ENCODE measurements around the gene ITPR1. TPM values are rescaled to one million over a fixed set of nuclear protein-coding genes. Genes with fewer than 3 reads are reported as not detected.

The ITPR1 gene
- total and polyA plus RNA-seq, 2 of the 4 experiments (the other 2 are of a cell fraction) = 1.8 to 5.7 TPM

GRCh38 chr3:4460334-4460733 is 32.8 kb upstream of the ITPR1 start:
- H3K9me3 ChIP-seq (ENCODE audit: control insufficient read depth, insufficient read depth, low read length) = no peaks in the 10 kb centered on the region
- no peak overlapping the region for H4K8ac ChIP-seq (ENCODE audit: low read depth in 2 of 2, low read length in 2 of 2)
- H3K9ac ChIP-seq (ENCODE audit: low read depth, low read length) = no peak overlapping the region
- no peak overlapping the region for H4K5ac ChIP-seq (ENCODE audit: low read depth, low read length)
- ChIA-PET CTCF (no interaction called here), POLR2A (ENCODE audit: unreplicated experiment) (interaction anchor here (0.7 kb wide), 1 partner anchor 861 kb away, joined by 5 read pairs; no protein-coding TSS in a partner anchor)
- H3K27ac ChIP-seq (ENCODE audit: insufficient read depth, low read length) = no peak overlapping the region
- no peak overlapping the region for H2AK5ac ChIP-seq (ENCODE audit: low read depth, low read length)
- H2BK15ac ChIP-seq (ENCODE audit: low read depth, low read length) = no peak overlapping the region
- WGBS, 2 experiments (ENCODE audit: extremely low coverage in 2 of 2, insufficient read length in 1 of 2) = no CpG with 5 or more reads among the region's 4 CpGs
- H3K23ac ChIP-seq (ENCODE audit: low read depth, low read length) = no peak overlapping the region
- H3K4ac ChIP-seq (ENCODE audit: low read depth, low read length) = no peak overlapping the region
- no peak for TF ChIP-seq CEBPB (IDR thresholded peaks at IDR 0.05; ENCODE audit: low read depth, low read length)
- no peak for TF ChIP-seq NFE2L2 (IDR thresholded peaks at IDR 0.05; ENCODE audit: low read depth, low read length)
- TF ChIP-seq RCOR1 (IDR thresholded peaks at IDR 0.05; ENCODE audit: insufficient replicate concordance, low read length) = no peak
- TF ChIP-seq RAD21 (IDR thresholded peaks at IDR 0.05; ENCODE audit: low read length) = no peak
- TF ChIP-seq SMC3 (IDR thresholded peaks at IDR 0.05; ENCODE audit: low read depth, low read length) = no peak
- TF ChIP-seq RFX5 (IDR thresholded peaks at IDR 0.05; ENCODE audit: low read depth, low read length) = no peak
- TF ChIP-seq MAZ (IDR thresholded peaks at IDR 0.05; ENCODE audit: borderline replicate concordance, low read depth, low read length) = no peak
- no peak for TF ChIP-seq POLR2A (IDR thresholded peaks at IDR 0.05; ENCODE audit: low read depth, low read length)
- TF ChIP-seq CHD1 (IDR thresholded peaks at IDR 0.05; ENCODE audit: low read depth, low read length) = no peak
- no peak for TF ChIP-seq FOS (IDR thresholded peaks at IDR 0.05; ENCODE audit: low read depth, low read length)
- TF ChIP-seq CTCF (conservative IDR thresholded peaks at IDR 0.05; ENCODE audit: low read depth, low read length) = no peak
- no peak for TF ChIP-seq BHLHE40 (IDR thresholded peaks at IDR 0.05; ENCODE audit: low read depth, low read length)
- TF ChIP-seq USF2 (IDR thresholded peaks at IDR 0.05; ENCODE audit: low read depth, low read length) = no peak
- H3K9me1 ChIP-seq (ENCODE audit: insufficient read depth, low read length) = no peaks in the 10 kb centered on the region
- H3K4me3 ChIP-seq (ENCODE audit: insufficient read depth, low read depth, low read length) = no peak overlapping the region
- H2AK9ac ChIP-seq (replicated peaks; ENCODE audit: low read depth, low read length, poor library complexity) = no peak overlapping the region
- BruUV-seq (replicated peaks) = no TSS peak
- H3K56ac ChIP-seq (ENCODE audit: extremely low read depth, insufficient read depth, low read length) = no peak overlapping the region
- dilution Hi-C loops (cut with HindIII; ENCODE audit: low sequenced_read_pairs, unreplicated experiment) = no loop called here
- H4K91ac ChIP-seq (ENCODE audit: insufficient read depth, low read depth, low read length) = no peak overlapping the region
- no peaks in the 10 kb centered on the region for H4K20me1 ChIP-seq (ENCODE audit: insufficient read depth, low read length)
- no peak overlapping the region for H3K4me2 ChIP-seq (ENCODE audit: low read depth, low read length)
- no peak overlapping the region for H3K18ac ChIP-seq (ENCODE audit: low read depth, low read length)
- H3K36me3 ChIP-seq (ENCODE audit: control insufficient read depth, insufficient read depth, low read length) = no peaks in the 10 kb centered on the region
- H3K79me1 ChIP-seq (ENCODE audit: low read depth in 1 of 2, low read length in 2 of 2) = no peaks in the 10 kb centered on the region; a peak in 1 of 4 replicates
- ATAC-seq (ENCODE audit: low read depth) (no peak), DNase-seq (no peak)
- no peaks in the 10 kb centered on the region for H3K4me1 ChIP-seq (ENCODE audit: control insufficient read depth, insufficient read depth, low read length)
- H3K14ac ChIP-seq (replicated peaks; ENCODE audit: low read depth, low read length) = no peak overlapping the region
- in situ Hi-C loops (cut with MboI; ENCODE audit: low sequenced_read_pairs) = no loop called here
- H2BK20ac ChIP-seq (ENCODE audit: low read depth, low read length) = no peak overlapping the region
- no peak overlapping the region for H2BK120ac ChIP-seq (ENCODE audit: low read depth, low read length)
- H3K27me3 ChIP-seq (ENCODE audit: control insufficient read depth, insufficient read depth, low read length) = no peaks in the 10 kb centered on the region
- intact Hi-C loops (cut with micrococcal nuclease) = no loop called here
- no peak overlapping the region for H2AFZ ChIP-seq (replicated peaks; ENCODE audit: low read length, poor library complexity)
- no peak overlapping the region for H2BK5ac ChIP-seq (ENCODE audit: low read depth, low read length, poor library complexity, severe bottlenecking)
